HCT116 (cell line): ENCODE results near the gene PSKH1. TPM values are rescaled to one million over a fixed set of nuclear protein-coding genes. Genes with fewer than 3 reads are reported as not detected.

Source experiments
- ATAC-seq: fragments of 200-7000 bp; cut with Tn5 transposase; 2 replicates; pipeline ENCODE4 v1.9.1; 2020; ENCODE audit warnings: mild to moderate bottlenecking, moderate library complexity
- BruUV-seq: library from RNA; stranded (reverse); fragments of 400-500 nt; replicated peaks from 2 replicates; lab custom pipeline; 2021; lab: Mats Ljungman, UMichigan
- CTCF ChIA-PET: fragments of 300-600 bp; sonication (Branson Sonifier 250); formaldehyde crosslinking; loops from one replicate; lab custom pipeline; 2021; ENCODE audit warnings: antibody characterized with exemption; lab: Charles Lee
- POLR2A ChIA-PET: fragments of 300-600, 350-600 bp; sonication (Branson Sonifier 250); formaldehyde crosslinking; loops from one replicate; lab custom pipeline; 2021; ENCODE audit warnings: antibody characterized with exemption; lab: Charles Lee
- RAD21 ChIA-PET, 2 experiments: fragments of 300-600 bp; sonication (Branson Sonifier 250); formaldehyde crosslinking; loops; one replicate each; lab custom pipeline; 2023; ENCODE audit warnings: low total read pairs in 2 of 2; ENCODE audit not compliant: uncharacterized antibody in 2 of 2, unreplicated experiment in 2 of 2, low non-redundant PET in 1 of 2; lab: Charles Lee
- DNase-seq: peaks from one replicate; pipeline ENCODE4 v3.0.0-alpha.2; 2010; ENCODE audit warnings: low read depth, low spot score
- H2AFZ ChIP-seq: fragments of 200-600 bp; shearing (Covaris generic), sonication (generic); 2 replicates; pipeline ENCODE4 v1.6.1; 2017; ENCODE audit warnings: low read depth, mixed run types, mixed read lengths, antibody characterized with exemption, low read length; ENCODE audit not compliant: poor library complexity, severe bottlenecking
- H3K27ac ChIP-seq: 2 replicates; pipeline ENCODE4 v1.5.1; 2012; ENCODE audit warnings: low read depth, low read length
- H3K27me3 ChIP-seq: fragments of 200-600 bp; sonication (generic); 2 replicates; pipeline ENCODE4 v1.6.1; 2016; ENCODE audit warnings: mixed run types, low read length, mixed read lengths; ENCODE audit not compliant: insufficient read depth
- H3K36me3 ChIP-seq, 2 experiments: fragments of 200-500 bp in 1 of 2; fragments of 200-600 bp in 1 of 2; sonication (Bioruptor generic) in 1 of 2; sonication (generic) in 1 of 2; 2 replicates each; pipeline versions ENCODE4 v1.5.1 to v1.6.1; 2014 to 2016; ENCODE audit warnings: low read length in 2 of 2, inconsistent platforms in 1 of 2, mixed read lengths in 1 of 2, mixed run types in 1 of 2; ENCODE audit not compliant: insufficient read depth in 2 of 2, control insufficient read depth in 1 of 2
- H3K4me1 ChIP-seq, 2 experiments: fragments of 200-600 bp in 1 of 2; sonication (generic) in 1 of 2; 2 replicates each; pipeline versions ENCODE4 v1.5.1 to v1.6.1; 2012 to 2017; ENCODE audit warnings: low read length in 2 of 2, inconsistent platforms in 1 of 2, mild to moderate bottlenecking in 1 of 2, mixed read lengths in 1 of 2, mixed run types in 1 of 2, moderate library complexity in 1 of 2; ENCODE audit not compliant: insufficient read depth in 2 of 2, control insufficient read depth in 1 of 2
- H3K4me2 ChIP-seq: fragments of 200-600 bp; sonication (generic); 2 replicates; pipeline ENCODE4 v1.6.1; 2017; ENCODE audit warnings: mixed run types, low read length, mixed read lengths
- H3K4me3 ChIP-seq, 2 experiments: fragments of 200-600 bp in 1 of 2; sonication (generic) in 1 of 2; replicated peaks in 1 of 2; 2 replicates each; pipeline ENCODE4 v1.5.1; 2011 to 2016; ENCODE audit warnings: low read length in 2 of 2, control low read depth in 1 of 2, low read depth in 1 of 2, mild to moderate bottlenecking in 1 of 2, mixed read lengths in 1 of 2, mixed run types in 1 of 2
- H3K79me2 ChIP-seq: fragments of 200-600 bp; sonication (generic); 2 replicates; pipeline ENCODE4 v1.6.1; 2017; ENCODE audit warnings: mild to moderate bottlenecking, mixed run types, low read length, moderate library complexity, mixed read lengths; ENCODE audit not compliant: insufficient read depth
- H3K9ac ChIP-seq: fragments of 200-600 bp; sonication (generic); 2 replicates; pipeline ENCODE4 v1.6.1; 2016; ENCODE audit warnings: low read length, mixed read lengths
- H3K9me2 ChIP-seq: fragments of 200-600 bp; sonication (generic), shearing (Covaris generic); 2 replicates; pipeline ENCODE4 v1.6.1; 2017; ENCODE audit warnings: mixed run types, mild to moderate bottlenecking, moderate library complexity; ENCODE audit not compliant: insufficient read depth
- H3K9me3 ChIP-seq, 2 experiments: fragments of 200-500 bp in 1 of 2; fragments of 200-600 bp in 1 of 2; sonication (Bioruptor generic) in 1 of 2; sonication (generic) in 1 of 2; 2 replicates each; pipeline ENCODE4 v1.6.1; 2014 to 2017; ENCODE audit warnings: low read length in 2 of 2, mixed read lengths in 2 of 2, inconsistent platforms in 1 of 2, low read depth in 1 of 2, mild to moderate bottlenecking in 1 of 2, mixed run types in 1 of 2, moderate library complexity in 1 of 2; ENCODE audit not compliant: control insufficient read depth in 1 of 2, insufficient read depth in 1 of 2
- H4K20me1 ChIP-seq: fragments of 200-600 bp; sonication (generic), shearing (Covaris generic); 2 replicates; pipeline ENCODE4 v1.6.1; 2017; ENCODE audit warnings: mixed run types, mild to moderate bottlenecking, moderate library complexity; ENCODE audit not compliant: insufficient read depth
- CBX3 ChIP-seq: IDR thresholded peaks from 2 replicates; pipeline ENCODE4 v1.6.1; 2012; ENCODE audit warnings: low read depth
- CEBPB ChIP-seq: IDR thresholded peaks from 2 replicates; pipeline ENCODE4 v1.6.1; 2012; ENCODE audit warnings: low read depth
- EGR1 ChIP-seq: IDR thresholded peaks from 2 replicates; pipeline ENCODE4 v1.6.1; 2012; ENCODE audit warnings: low read depth
- ELF1 ChIP-seq: IDR thresholded peaks from 2 replicates; pipeline ENCODE4 v1.6.1; 2012; ENCODE audit warnings: low read depth, borderline replicate concordance
- EZH2 ChIP-seq: fragments of 200-600 bp; sonication (generic); IDR thresholded peaks from 2 replicates; pipeline ENCODE4 v1.6.1; 2017; ENCODE audit warnings: antibody characterized with exemption, mixed run types
- FOSL1 ChIP-seq: IDR thresholded peaks from 2 replicates; pipeline ENCODE4 v1.6.1; 2012; ENCODE audit warnings: low read depth
- JUND ChIP-seq: IDR thresholded peaks from 2 replicates; pipeline ENCODE4 v1.6.1; 2012
- POLR2A ChIP-seq: IDR thresholded peaks from 2 replicates; pipeline ENCODE4 v1.7.0; 2011; ENCODE audit warnings: borderline replicate concordance; ENCODE audit not compliant: insufficient read depth, insufficient read length; ENCODE audit errors: extremely low read depth
- POLR2AphosphoS5 ChIP-seq: IDR thresholded peaks from 2 replicates; pipeline ENCODE4 v1.6.1; 2011; ENCODE audit warnings: mild to moderate bottlenecking, low read depth, low read length, moderate library complexity
- SIN3A ChIP-seq: IDR thresholded peaks from 2 replicates; pipeline ENCODE4 v1.6.1; 2012; ENCODE audit warnings: low read depth
- SP1 ChIP-seq: IDR thresholded peaks from 2 replicates; pipeline ENCODE4 v1.6.1; 2012; ENCODE audit warnings: low read depth
- SRF ChIP-seq: IDR thresholded peaks from 2 replicates; pipeline ENCODE4 v1.6.1; 2012; ENCODE audit warnings: low read depth
- TCF7L2 ChIP-seq: IDR thresholded peaks from 2 replicates; pipeline ENCODE4 v1.7.0; 2011; ENCODE audit warnings: borderline replicate concordance, inconsistent platforms; ENCODE audit not compliant: insufficient read depth, insufficient read length; ENCODE audit errors: extremely low read depth
- YY1 ChIP-seq: IDR thresholded peaks from 2 replicates; pipeline ENCODE4 v1.6.1; 2011; ENCODE audit warnings: low read length, low read depth, moderate library complexity, mild to moderate bottlenecking; ENCODE audit not compliant: insufficient replicate concordance; ENCODE audit errors: extremely low read depth
- ZFX ChIP-seq: fragments of 450-650 bp; IDR thresholded peaks from 2 replicates; pipeline ENCODE4 v1.6.1; 2017
- intact Hi-C: fragments of 100-400 bp; cut with micrococcal nuclease; formaldehyde crosslinking; loops from 2 replicates; pipeline ENCODE4 v1.10.0; 2022
- total RNA-seq: library from RNA; stranded (reverse); gene quantifications from one replicate; pipeline ENCODE4 v1.2.1, GENCODE V29; 2021; ENCODE audit not compliant: unreplicated experiment
- TF ChIP-seq, protein P1 (sequence below), 3 experiments: fragments of 200-600 bp in 1 of 3; sonication (generic) in 1 of 3; IDR thresholded peaks in 2 of 3; conservative IDR thresholded peaks in 1 of 3; 2 replicates each; pipeline ENCODE4 v1.5.1; 2012 to 2017; ENCODE audit warnings: low read depth in 2 of 3, low read length in 2 of 3, antibody characterized with exemption in 1 of 3, borderline replicate concordance in 1 of 3, control low read depth in 1 of 3, mild to moderate bottlenecking in 1 of 3, mixed read lengths in 1 of 3, mixed run types in 1 of 3, moderate library complexity in 1 of 3; ENCODE audit not compliant: insufficient read depth in 1 of 3
- TF ChIP-seq, protein P2 (sequence below): IDR thresholded peaks from 2 replicates; pipeline ENCODE4 v1.6.1; 2012
- TF ChIP-seq, protein P3 (sequence below): IDR thresholded peaks from 2 replicates; pipeline ENCODE4 v1.6.1; 2012
- TF ChIP-seq, protein P4 (sequence below): IDR thresholded peaks from 2 replicates; pipeline ENCODE4 v1.6.1; 2012; ENCODE audit warnings: low read depth

Gene PSKH1
- total RNA-seq, 1 experiment from 2014 or later = 16.2 TPM

DNA sequence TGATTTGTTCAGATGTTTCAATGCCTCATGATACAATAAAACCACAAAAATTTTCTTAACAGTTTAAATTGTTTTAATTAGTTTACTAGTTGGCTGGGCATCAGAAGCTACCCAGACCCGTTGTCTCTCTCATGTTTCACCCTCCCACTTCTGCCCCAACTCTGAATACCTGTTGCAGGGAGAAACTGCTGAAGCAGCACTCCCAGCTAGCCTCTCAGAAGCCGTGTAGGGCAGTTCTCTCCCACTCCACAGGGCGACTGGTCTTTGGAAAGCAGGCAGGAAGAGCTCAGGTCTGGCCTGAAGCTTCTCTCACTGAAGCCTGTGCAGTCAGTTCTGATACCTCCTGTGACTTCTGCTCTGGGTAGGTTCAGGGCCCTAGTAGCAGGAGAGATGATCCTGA, 21.8 kb upstream of the PSKH1 start:
- no TSS peak for BruUV-seq
- H3K27ac ChIP-seq = peak overlapping the region; percentile 10; the same call in 1 of the 2 replicates
- TF ChIP-seq SRF = no peak
- no peak for TF ChIP-seq YY1
- no peak for TF ChIP-seq ELF1
- TF ChIP-seq, protein P1, sequence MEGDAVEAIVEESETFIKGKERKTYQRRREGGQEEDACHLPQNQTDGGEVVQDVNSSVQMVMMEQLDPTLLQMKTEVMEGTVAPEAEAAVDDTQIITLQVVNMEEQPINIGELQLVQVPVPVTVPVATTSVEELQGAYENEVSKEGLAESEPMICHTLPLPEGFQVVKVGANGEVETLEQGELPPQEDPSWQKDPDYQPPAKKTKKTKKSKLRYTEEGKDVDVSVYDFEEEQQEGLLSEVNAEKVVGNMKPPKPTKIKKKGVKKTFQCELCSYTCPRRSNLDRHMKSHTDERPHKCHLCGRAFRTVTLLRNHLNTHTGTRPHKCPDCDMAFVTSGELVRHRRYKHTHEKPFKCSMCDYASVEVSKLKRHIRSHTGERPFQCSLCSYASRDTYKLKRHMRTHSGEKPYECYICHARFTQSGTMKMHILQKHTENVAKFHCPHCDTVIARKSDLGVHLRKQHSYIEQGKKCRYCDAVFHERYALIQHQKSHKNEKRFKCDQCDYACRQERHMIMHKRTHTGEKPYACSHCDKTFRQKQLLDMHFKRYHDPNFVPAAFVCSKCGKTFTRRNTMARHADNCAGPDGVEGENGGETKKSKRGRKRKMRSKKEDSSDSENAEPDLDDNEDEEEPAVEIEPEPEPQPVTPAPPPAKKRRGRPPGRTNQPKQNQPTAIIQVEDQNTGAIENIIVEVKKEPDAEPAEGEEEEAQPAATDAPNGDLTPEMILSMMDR (IDR thresholded peaks at IDR 0.05 in 2 of 3, conservative IDR thresholded peaks at IDR 0.05 in 1 of 3; ENCODE audit: borderline replicate concordance in 1 of 3, insufficient read depth in 1 of 3, low read depth in 2 of 3, low read length in 2 of 3) = no peak
- TF ChIP-seq EZH2 = no peak
- TF ChIP-seq, protein P2, sequence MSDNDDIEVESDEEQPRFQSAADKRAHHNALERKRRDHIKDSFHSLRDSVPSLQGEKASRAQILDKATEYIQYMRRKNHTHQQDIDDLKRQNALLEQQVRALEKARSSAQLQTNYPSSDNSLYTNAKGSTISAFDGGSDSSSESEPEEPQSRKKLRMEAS = no peak
- no peak for TF ChIP-seq FOSL1
- TF ChIP-seq SP1 = no peak
- TF ChIP-seq, protein P3, sequence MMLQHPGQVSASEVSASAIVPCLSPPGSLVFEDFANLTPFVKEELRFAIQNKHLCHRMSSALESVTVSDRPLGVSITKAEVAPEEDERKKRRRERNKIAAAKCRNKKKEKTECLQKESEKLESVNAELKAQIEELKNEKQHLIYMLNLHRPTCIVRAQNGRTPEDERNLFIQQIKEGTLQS = no peak
- no peak for TF ChIP-seq POLR2A
- no peak for TF ChIP-seq TCF7L2
- TF ChIP-seq ZFX = no peak
- no peak for TF ChIP-seq CBX3
- no peak for TF ChIP-seq POLR2AphosphoS5
- TF ChIP-seq EGR1 = no peak
- no peak for TF ChIP-seq JUND
- TF ChIP-seq, protein P4, sequence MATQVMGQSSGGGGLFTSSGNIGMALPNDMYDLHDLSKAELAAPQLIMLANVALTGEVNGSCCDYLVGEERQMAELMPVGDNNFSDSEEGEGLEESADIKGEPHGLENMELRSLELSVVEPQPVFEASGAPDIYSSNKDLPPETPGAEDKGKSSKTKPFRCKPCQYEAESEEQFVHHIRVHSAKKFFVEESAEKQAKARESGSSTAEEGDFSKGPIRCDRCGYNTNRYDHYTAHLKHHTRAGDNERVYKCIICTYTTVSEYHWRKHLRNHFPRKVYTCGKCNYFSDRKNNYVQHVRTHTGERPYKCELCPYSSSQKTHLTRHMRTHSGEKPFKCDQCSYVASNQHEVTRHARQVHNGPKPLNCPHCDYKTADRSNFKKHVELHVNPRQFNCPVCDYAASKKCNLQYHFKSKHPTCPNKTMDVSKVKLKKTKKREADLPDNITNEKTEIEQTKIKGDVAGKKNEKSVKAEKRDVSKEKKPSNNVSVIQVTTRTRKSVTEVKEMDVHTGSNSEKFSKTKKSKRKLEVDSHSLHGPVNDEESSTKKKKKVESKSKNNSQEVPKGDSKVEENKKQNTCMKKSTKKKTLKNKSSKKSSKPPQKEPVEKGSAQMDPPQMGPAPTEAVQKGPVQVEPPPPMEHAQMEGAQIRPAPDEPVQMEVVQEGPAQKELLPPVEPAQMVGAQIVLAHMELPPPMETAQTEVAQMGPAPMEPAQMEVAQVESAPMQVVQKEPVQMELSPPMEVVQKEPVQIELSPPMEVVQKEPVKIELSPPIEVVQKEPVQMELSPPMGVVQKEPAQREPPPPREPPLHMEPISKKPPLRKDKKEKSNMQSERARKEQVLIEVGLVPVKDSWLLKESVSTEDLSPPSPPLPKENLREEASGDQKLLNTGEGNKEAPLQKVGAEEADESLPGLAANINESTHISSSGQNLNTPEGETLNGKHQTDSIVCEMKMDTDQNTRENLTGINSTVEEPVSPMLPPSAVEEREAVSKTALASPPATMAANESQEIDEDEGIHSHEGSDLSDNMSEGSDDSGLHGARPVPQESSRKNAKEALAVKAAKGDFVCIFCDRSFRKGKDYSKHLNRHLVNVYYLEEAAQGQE = no peak
- no peak for TF ChIP-seq SIN3A
- no peak for TF ChIP-seq CEBPB
- TF ChIP-seq, all 23 proteins: peak for 0
- DNase-seq (no peak), ATAC-seq (no peak)
- Histone ChIP-seq H3K4me1 (peaks cover 7 to 17% of the 10 kb centered on the region in 2 experiments), H2AFZ (no peak overlapping the region), H3K4me3 (no peak overlapping the region), H3K36me3 (peaks cover 27 to 29% of the 10 kb centered on the region in 2 experiments; a peak in 3 of 4 replicates), H3K9me3 (no peaks in the 10 kb centered on the region), H3K79me2 (peaks cover 40% of the 10 kb centered on the region), H3K27me3 (no peaks in the 10 kb centered on the region), H4K20me1 (no peaks in the 10 kb centered on the region), H3K9me2 (no peaks in the 10 kb centered on the region), H3K9ac (no peak overlapping the region), H3K4me2 (no peak overlapping the region)
- ChIA-PET POLR2A (no interaction called here), CTCF (interaction anchor here (1.2 to 1.5 kb wide), 2 partner anchors 13 to 55 kb away, joined by 6 read pairs; partner anchors contain the start of gene NRN1L), RAD21 (no interaction called here)
- intact Hi-C loops = no loop called here
